ENCODE data around the gene PER3.
A peak's percentile ranks its signal among the peaks of the same experiment; 100 is the strongest.

PER3 gene

DNA sequence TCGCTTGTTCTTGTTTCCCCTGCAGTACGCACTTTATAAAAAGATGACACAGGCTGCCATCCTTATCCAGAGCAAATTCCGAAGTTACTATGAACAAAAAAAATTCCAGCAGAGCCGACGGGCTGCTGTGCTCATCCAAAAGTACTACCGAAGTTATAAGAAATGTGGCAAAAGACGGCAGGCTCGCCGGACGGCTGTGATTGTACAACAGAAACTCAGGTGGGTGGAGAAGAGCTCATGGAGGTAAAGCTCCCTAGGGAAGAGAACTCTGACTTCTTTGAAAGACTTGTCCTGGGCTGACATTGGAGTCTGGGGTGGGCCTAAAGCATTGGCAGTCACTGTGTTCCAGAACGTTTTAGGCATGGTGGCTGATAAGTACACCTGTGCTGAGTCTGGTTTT is 32.9 kb upstream of the PER3 start:
- TF ChIP-seq, protein P1, sequence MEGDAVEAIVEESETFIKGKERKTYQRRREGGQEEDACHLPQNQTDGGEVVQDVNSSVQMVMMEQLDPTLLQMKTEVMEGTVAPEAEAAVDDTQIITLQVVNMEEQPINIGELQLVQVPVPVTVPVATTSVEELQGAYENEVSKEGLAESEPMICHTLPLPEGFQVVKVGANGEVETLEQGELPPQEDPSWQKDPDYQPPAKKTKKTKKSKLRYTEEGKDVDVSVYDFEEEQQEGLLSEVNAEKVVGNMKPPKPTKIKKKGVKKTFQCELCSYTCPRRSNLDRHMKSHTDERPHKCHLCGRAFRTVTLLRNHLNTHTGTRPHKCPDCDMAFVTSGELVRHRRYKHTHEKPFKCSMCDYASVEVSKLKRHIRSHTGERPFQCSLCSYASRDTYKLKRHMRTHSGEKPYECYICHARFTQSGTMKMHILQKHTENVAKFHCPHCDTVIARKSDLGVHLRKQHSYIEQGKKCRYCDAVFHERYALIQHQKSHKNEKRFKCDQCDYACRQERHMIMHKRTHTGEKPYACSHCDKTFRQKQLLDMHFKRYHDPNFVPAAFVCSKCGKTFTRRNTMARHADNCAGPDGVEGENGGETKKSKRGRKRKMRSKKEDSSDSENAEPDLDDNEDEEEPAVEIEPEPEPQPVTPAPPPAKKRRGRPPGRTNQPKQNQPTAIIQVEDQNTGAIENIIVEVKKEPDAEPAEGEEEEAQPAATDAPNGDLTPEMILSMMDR (IDR thresholded peaks at IDR 0.05; ENCODE audit: insufficient read depth, low read depth, low read length, missing control alignments): no peak
- no peak overlapping the region for H3K4me3 ChIP-seq (ENCODE audit: low read length)
- DNase-seq (ENCODE audit: low read depth): no peak

DNA sequence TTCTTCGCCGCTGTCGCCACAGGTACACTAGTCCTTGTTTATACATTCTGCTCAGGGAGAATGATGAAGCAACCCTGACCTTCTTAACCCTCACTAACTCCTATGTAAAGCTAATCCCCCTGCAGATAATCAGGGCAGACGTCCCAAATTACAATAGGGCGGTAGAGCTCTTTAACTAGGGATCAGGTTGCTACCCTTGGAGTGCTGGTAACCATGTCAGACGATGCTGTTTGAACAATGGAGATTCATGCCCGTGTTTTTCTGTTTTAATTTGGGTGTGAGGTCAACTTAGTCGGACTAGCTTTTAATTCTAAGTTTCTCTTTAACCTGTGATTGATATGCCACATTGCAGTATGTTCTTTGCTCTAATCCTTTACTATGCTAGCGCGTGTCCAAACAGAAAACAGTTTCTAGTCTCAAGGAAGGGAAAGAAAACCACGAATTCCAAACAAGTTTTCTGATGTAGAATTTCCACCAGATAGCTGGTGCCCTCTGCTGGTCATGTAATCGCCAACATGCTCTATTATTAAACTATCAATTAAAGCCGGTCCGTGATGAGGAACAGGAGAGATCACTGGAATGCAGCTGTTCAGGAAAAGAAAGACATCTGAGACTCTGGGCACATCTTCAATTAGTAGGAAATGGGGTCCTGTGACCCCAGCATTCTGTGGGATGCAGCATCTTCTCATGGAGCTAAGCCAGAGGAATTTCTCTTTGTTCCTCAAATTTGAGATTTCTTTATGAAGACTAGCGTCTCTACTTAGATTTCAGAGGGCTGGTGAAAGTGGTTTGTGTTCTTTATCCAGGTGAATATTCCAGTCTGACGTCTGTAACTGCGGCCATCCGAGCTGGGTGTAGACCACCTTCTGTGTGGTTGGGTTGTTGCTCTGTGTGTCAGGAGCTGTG is 31.3 kb upstream of the PER3 start:
- TF ChIP-seq, protein P1 (IDR thresholded peaks at IDR 0.05; ENCODE audit: insufficient read depth, low read depth, low read length, missing control alignments): peak; percentile 75
- DNase-seq (ENCODE audit: low read depth): peak; percentile 72
- peak overlapping the region; percentile 23 for H3K4me3 ChIP-seq (ENCODE audit: low read length)

DNA sequence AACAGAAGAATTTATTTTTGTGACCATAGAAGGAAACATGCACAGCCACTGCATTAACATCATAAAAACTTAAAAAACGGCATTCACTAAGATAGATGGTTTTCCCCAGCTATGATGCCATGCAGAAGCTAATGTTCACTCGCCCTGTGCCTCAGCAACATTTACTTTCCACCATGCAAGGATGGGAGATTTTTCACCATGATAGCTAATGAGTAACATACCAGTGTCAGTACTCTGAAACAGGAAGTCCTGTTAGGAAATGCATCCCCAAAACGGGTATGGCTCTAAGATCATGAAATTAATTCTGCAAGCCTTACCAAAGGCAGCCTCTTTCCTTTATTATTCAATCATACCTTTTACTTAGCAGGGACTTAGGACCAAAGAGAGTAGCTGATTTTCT is 30.4 kb upstream of the PER3 start:
- H3K4me3 ChIP-seq (ENCODE audit: low read length): no peak overlapping the region
- TF ChIP-seq, protein P1 (IDR thresholded peaks at IDR 0.05; ENCODE audit: insufficient read depth, low read depth, low read length, missing control alignments): no peak
- DNase-seq (ENCODE audit: low read depth): no peak

DNA sequence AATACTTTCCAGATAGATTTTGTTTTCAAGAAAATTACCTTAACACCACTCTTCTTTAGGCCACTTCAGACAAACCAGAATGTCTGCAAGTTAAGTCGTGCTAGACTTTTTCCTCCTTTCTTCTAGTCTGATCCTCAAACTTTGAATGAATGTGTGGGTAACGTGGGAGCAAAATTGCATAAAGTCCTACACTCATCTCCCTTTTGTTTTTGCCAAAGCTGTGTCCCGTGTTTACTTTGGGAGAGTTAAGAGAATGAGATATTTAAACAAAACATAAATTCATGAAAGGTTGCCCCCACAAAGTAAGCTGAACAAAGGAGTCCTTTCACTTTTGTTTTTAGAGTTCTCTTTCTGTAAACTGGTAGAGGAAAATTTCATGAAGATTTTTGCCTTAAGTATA is 29.9 kb upstream of the PER3 start:
- no peak for DNase-seq (ENCODE audit: low read depth)
- TF ChIP-seq, protein P1 (IDR thresholded peaks at IDR 0.05; ENCODE audit: insufficient read depth, low read depth, low read length, missing control alignments): no peak
- H3K4me3 ChIP-seq (ENCODE audit: low read length): no peak overlapping the region

DNA sequence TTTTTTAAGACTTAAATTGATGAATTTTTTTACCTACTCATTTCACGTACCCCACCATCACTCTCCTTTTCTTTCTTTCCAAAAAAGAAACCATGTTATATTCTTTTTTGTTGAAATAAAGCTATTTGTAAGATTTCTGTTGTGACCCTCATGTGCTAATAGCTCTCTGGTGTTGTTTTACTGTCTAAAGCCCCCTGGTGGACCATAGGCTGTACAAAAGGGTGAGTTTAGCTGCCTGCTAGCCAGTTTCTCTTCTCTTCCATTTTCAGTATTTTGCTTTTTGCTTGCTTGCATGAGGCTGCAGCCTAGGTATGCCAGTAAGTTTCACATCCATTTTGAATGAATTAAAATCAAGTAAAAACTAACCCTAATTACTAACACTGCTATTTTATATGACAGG is 28.6 kb upstream of the PER3 start:
- H3K4me3 ChIP-seq (ENCODE audit: low read length): no peak overlapping the region
- DNase-seq (ENCODE audit: low read depth): no peak
- TF ChIP-seq, protein P1 (IDR thresholded peaks at IDR 0.05; ENCODE audit: insufficient read depth, low read depth, low read length, missing control alignments): peak; percentile 13

DNA sequence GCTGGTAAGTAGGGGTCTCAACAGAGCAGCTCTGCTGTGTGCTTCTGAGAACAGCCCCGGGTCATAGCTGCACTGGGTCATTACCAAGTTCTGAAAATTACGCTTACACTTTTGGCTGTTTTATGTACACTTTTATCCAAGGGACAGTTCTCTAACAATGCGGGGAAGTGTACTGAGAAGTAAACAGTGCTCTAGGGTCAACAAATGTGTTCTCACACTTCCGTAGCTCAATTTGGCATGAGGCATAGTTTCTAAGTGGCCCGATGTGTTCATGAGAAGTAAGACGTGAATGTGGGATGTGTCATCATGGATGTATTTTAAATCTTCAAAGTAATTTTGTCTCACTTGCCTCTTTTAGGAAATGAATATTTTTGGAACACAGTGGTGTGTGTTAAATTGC is 23.8 kb upstream of the PER3 start:
- TF ChIP-seq, protein P1 (IDR thresholded peaks at IDR 0.05; ENCODE audit: insufficient read depth, low read depth, low read length, missing control alignments): no peak
- DNase-seq (ENCODE audit: low read depth): no peak
- no peak overlapping the region for H3K4me3 ChIP-seq (ENCODE audit: low read length)

DNA sequence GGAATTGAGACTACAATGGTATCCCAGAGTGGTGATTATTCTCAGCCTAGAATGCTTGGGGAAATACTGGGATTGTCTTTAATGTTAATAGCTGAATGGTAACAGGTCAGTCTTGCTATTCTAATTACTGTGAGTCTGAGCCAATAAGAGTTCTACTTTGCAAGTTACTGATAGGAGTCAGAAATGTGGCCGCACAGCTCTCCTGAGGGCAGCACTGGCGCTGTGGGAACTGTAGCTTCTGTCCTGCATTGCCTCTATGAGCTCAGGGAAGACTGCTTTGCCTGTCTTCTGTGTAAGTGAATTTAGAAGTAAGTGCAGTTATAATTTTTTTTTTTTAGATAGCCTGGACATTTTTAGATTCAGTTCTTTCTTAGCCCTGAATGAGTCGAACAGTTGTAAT is 23.0 kb upstream of the PER3 start:
- no peak for DNase-seq (ENCODE audit: low read depth)
- TF ChIP-seq, protein P1 (IDR thresholded peaks at IDR 0.05; ENCODE audit: insufficient read depth, low read depth, low read length, missing control alignments): no peak
- H3K4me3 ChIP-seq (ENCODE audit: low read length): no peak overlapping the region
